Naive thymus-derived CD8-positive, alpha-beta T cell (primary cell): ENCODE measurements around the gene NEGR1. TPM values are rescaled to one million over a fixed set of nuclear protein-coding genes. Genes with fewer than 3 reads are reported as not detected.
"Not testable (repeated sequence)": the region's sequence is repeated elsewhere in the genome, so short reads cannot be mapped to it uniquely, and the experiment has no call there.

Experiments
- ATAC-seq, 2 donors: fragments of 150-1000 bp; cut with Tn5 transposase in 1 of 2; sonication (Bioruptor Pico), chemical (Tn5 transposase) in 1 of 2; 1 replicate in 1 of 2; 2 replicates in 1 of 2; pipeline ENCODE4 v1.10.0; 2021; ENCODE audit warnings: mild to moderate bottlenecking in 2 of 2, moderate library complexity in 2 of 2
- POLR2A ChIA-PET: fragments of 350-600 bp; sonication (Branson Sonifier 250); formaldehyde crosslinking; loops from one replicate; lab custom pipeline; 2021; ENCODE audit warnings: antibody characterized with exemption; lab: Charles Lee
- DNase-seq, 10 donors: peaks; one replicate each; pipeline versions ENCODE4 v3.0.0 to v3.0.0-alpha.2; 2020 to 2022
- H3K27ac Mint-ChIP-seq, 10 donors: one replicate each; pipeline ENCODE4 v1.8.0; 2020 to 2022; ENCODE audit warnings: mild to moderate bottlenecking in 10 of 10, mixed read lengths in 10 of 10, moderate library complexity in 4 of 10, inconsistent platforms in 1 of 10
- H3K27me3 Mint-ChIP-seq, 5 donors: one replicate each; pipeline ENCODE4 v1.8.0; 2021 to 2022; ENCODE audit warnings: mixed read lengths in 5 of 5
- H3K36me3 Mint-ChIP-seq, 3 donors: one replicate each; pipeline ENCODE4 v1.8.0; 2020 to 2022; ENCODE audit warnings: mixed read lengths in 3 of 3, mild to moderate bottlenecking in 2 of 3, inconsistent platforms in 1 of 3
- H3K4me1 Mint-ChIP-seq, 4 donors: one replicate each; pipeline ENCODE4 v1.8.0; 2021 to 2022; ENCODE audit warnings: mixed read lengths in 4 of 4
- H3K4me3 Mint-ChIP-seq, 10 donors: one replicate each; pipeline ENCODE4 v1.8.0; 2020 to 2022; ENCODE audit warnings: mild to moderate bottlenecking in 10 of 10, mixed read lengths in 10 of 10, moderate library complexity in 6 of 10, inconsistent platforms in 1 of 10
- H3K9me3 Mint-ChIP-seq, 9 donors: one replicate each; pipeline ENCODE4 v1.8.0; 2020 to 2022; ENCODE audit warnings: mixed read lengths in 9 of 9, mild to moderate bottlenecking in 3 of 9, inconsistent platforms in 1 of 9, moderate library complexity in 1 of 9
- polyA plus RNA-seq, 3 donors: library from polyadenylated mRNA; unstranded; fragments of 300-500 nt; fragmentation: Illumina TruSeq; gene quantifications; one replicate each; pipeline ENCODE4 v1.2.3, GENCODE V29; 2021
- total RNA-seq, 8 experiments: library from RNA in 2 of 8; stranded (reverse) in 2 of 8; gene quantifications; one replicate each; pipeline ENCODE4 v1.2.3 and lab custom pipeline; 2021 to 2026

Gene NEGR1
- total and polyA plus RNA-seq, 5 experiments from 2014 or later, result not detected

GRCh38 chr1:72281637-72282270 is 585 bp downstream of the NEGR1 start:
- Mint-ChIP-seq H3K27ac (peak overlapping the region; percentile 46 to 93 (median 76)), H3K36me3 (no peaks in the 10 kb centered on the region), H3K9me3 (no peaks in the 10 kb centered on the region), H3K27me3 (peaks cover 0 to 8% (median 1%) of the 10 kb centered on the region in 5 donors), H3K4me1 (peaks cover 16 to 24% (median 19%) of the 10 kb centered on the region in 4 donors), H3K4me3 (peak overlapping the region in 6 of 10 donors; percentile 80 to 91 (median 87))
- ATAC-seq, result no peak
- POLR2A ChIA-PET, result no interaction called here
- DNase-seq, result peak in 4 of 10 donors; percentile 1 to 56 (median 24)

DNA sequence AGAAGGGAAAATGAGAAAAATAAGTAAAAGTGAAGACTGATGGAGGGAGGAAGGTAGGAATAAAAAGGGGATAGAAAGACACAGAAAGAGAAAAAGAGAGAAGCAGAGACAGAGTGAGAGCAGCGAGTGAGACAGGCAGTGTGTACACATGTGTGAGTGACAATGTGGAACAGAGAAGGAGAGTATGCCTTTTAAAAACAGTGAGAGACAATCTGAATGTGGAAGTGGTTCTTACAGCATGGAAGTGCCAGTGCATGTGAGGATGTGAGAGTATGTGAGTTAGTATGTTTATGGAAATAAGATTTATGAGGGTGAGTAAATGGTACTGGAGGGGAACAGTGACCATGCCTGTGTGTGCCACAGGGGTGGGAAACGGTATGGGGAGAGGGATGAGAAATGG is 1.2 kb downstream of the NEGR1 start:
- Mint-ChIP-seq H3K27ac (peak overlapping the region in 8 of 10 donors; percentile 3 to 68 (median 28)), H3K36me3 (no peaks in the 10 kb centered on the region), H3K27me3 (peaks cover 0 to 8% (median 0%) of the 10 kb centered on the region in 5 donors), H3K4me3 (peak overlapping the region in 6 of 10 donors; percentile 80 to 91 (median 87)), H3K4me1 (peaks cover 14 to 24% (median 19%) of the 10 kb centered on the region in 4 donors), H3K9me3 (no peaks in the 10 kb centered on the region)
- DNase-seq (no peak), ATAC-seq (no peak)
- POLR2A ChIA-PET, result no interaction called here

DNA sequence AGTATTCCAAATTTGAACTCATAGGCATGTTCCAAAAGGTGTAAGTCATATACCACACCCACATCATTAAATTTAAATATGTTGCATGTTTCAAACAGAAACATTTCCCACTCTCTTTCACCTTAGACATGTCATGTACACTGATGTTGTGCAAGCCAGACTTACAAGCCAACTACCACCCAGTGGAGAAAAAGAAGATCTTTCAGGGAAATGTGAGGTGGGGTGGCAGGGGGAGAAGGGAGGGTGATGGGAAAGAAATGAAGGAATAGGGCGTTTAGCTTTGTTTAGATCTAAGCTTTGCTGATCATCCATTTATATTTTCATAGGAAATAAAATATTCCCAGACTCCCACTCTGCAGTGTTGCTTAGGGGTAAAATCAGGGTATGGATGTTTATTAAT is 1.6 kb downstream of the NEGR1 start:
- H3K4me1 Mint-ChIP-seq, result peaks cover 14 to 24% (median 19%) of the 10 kb centered on the region in 4 donors
- peak overlapping the region in 6 of 10 donors; percentile 0 to 91 (median 86) for H3K4me3 Mint-ChIP-seq
- no peak for ATAC-seq
- H3K27ac Mint-ChIP-seq, result peak overlapping the region in 4 of 10 donors; percentile 9 to 68 (median 32)
- peaks cover 0 to 8% (median 0%) of the 10 kb centered on the region in 5 donors for H3K27me3 Mint-ChIP-seq
- no peaks in the 10 kb centered on the region for H3K9me3 Mint-ChIP-seq
- POLR2A ChIA-PET, result no interaction called here
- no peak for DNase-seq
- no peaks in the 10 kb centered on the region for H3K36me3 Mint-ChIP-seq

- DNase-seq, result no peak
Observed at GRCh38 chr1:72280131-72280530, 2.2 kb downstream of the NEGR1 start.

GRCh38 chr1:72278461-72278860 is 3.9 kb downstream of the NEGR1 start:
- Mint-ChIP-seq H3K4me1 (peaks cover 14 to 24% (median 19%) of the 10 kb centered on the region in 4 donors), H3K27me3 (peaks cover 0 to 8% (median 3%) of the 10 kb centered on the region in 5 donors), H3K27ac (no peak overlapping the region), H3K36me3 (no peaks in the 10 kb centered on the region), H3K4me3 (no peak overlapping the region), H3K9me3 (no peaks in the 10 kb centered on the region)
- POLR2A ChIA-PET, result no interaction called here
- no peak for DNase-seq
- no peak for ATAC-seq

More at GRCh38 chr1:72280131-72280530, 2.2 kb downstream of the NEGR1 start:
- no peak overlapping the region for H3K27ac Mint-ChIP-seq
- ATAC-seq, result no peak
- H3K36me3 Mint-ChIP-seq, result no peaks in the 10 kb centered on the region
- H3K4me1 Mint-ChIP-seq, result peaks cover 14 to 24% (median 19%) of the 10 kb centered on the region in 4 donors
- H3K4me3 Mint-ChIP-seq, result no peak overlapping the region
- H3K27me3 Mint-ChIP-seq, result peaks cover 0 to 8% (median 0%) of the 10 kb centered on the region in 5 donors
- no peaks in the 10 kb centered on the region for H3K9me3 Mint-ChIP-seq
- POLR2A ChIA-PET, result no interaction called here

DNA sequence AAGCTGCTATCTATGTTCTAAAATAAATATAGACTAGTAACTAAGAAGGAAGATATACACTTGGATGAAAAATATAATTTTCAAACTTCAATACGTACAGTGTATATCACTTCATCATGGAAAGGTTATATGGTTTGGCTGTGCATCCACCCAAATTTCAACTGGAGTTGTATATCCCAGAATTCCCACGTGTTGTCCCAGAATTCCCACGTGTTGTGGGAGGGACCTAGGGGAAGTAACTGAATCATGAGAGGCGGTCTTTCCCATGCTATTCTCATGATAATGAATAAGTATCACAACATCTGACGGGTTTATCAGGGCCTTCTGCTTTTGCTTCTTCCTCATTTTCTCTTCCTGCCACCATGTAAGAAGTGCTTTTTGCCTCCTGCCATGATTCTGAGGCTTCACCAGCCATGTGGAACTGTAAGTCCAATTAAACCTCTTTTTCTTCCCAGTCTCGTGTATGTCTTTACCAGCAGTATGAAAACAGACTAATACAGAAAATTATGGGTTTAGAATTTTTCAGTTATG is 10.7 kb downstream of the NEGR1 start:
- POLR2A ChIA-PET, result no interaction called here
- Mint-ChIP-seq H3K4me1 (no peaks in the 10 kb centered on the region), H3K27ac (no peak overlapping the region), H3K27me3 (peaks cover 0 to 8% (median 0%) of the 10 kb centered on the region in 5 donors), H3K9me3 (peaks cover 0 to 6% (median 0%) of the 10 kb centered on the region in 9 donors), H3K4me3 (no peak overlapping the region), H3K36me3 (no peaks in the 10 kb centered on the region)
- no peak for DNase-seq
- no peak for ATAC-seq

DNA sequence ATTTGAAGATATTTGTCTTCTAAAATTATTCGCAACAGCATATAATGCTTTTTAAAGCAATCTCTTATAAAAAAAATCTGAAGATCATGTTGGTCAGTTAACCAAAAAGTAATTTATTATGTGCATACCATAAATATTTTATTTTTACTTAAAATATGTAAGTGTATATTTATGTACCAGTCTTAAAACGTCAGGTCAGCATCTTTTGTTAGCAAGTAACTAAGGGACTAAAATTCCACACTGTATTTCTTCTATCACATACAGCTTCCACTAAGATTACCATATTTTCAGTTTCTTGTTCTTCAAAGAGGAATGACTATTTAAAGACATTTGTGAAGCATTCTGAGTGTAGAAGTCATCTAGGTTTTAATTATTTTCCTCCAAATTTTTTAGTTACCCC is 19.6 kb downstream of the NEGR1 start:
- H3K27me3 Mint-ChIP-seq, result no peaks in the 10 kb centered on the region
- H3K4me3 Mint-ChIP-seq, result no peak overlapping the region
- DNase-seq (no peak), ATAC-seq (no peak)
- H3K9me3 Mint-ChIP-seq, result peaks cover 0 to under 1% (median 0%) of the 10 kb centered on the region in 9 donors
- H3K36me3 Mint-ChIP-seq, result no peaks in the 10 kb centered on the region
- no peak overlapping the region for H3K27ac Mint-ChIP-seq
- no peaks in the 10 kb centered on the region for H3K4me1 Mint-ChIP-seq
- POLR2A ChIA-PET, result no interaction called here

- Mint-ChIP-seq H3K36me3 (no peaks in the 10 kb centered on the region), H3K9me3 (peaks cover 0 to 9% (median 0%) of the 10 kb centered on the region in 9 donors), H3K27ac (no peak overlapping the region), H3K27me3 (no peaks in the 10 kb centered on the region), H3K4me1 (no peaks in the 10 kb centered on the region), H3K4me3 (no peak overlapping the region)
- POLR2A ChIA-PET, result no interaction called here
- no peak for DNase-seq
- ATAC-seq, result no peak
Observed at GRCh38 chr1:72253132-72253531, 29.2 kb downstream of the NEGR1 start.

- peaks cover 0 to 4% (median 0%) of the 10 kb centered on the region in 9 donors for H3K9me3 Mint-ChIP-seq
- no peak overlapping the region for H3K27ac Mint-ChIP-seq
- H3K36me3 Mint-ChIP-seq, result no peaks in the 10 kb centered on the region
- POLR2A ChIA-PET, result no interaction called here
- H3K27me3 Mint-ChIP-seq, result no peaks in the 10 kb centered on the region
- H3K4me1 Mint-ChIP-seq, result no peaks in the 10 kb centered on the region
- H3K4me3 Mint-ChIP-seq, result no peak overlapping the region
- no peak for ATAC-seq
- DNase-seq, result no peak
Observed at GRCh38 chr1:72241397-72241796, 40.9 kb downstream of the NEGR1 start.

DNA sequence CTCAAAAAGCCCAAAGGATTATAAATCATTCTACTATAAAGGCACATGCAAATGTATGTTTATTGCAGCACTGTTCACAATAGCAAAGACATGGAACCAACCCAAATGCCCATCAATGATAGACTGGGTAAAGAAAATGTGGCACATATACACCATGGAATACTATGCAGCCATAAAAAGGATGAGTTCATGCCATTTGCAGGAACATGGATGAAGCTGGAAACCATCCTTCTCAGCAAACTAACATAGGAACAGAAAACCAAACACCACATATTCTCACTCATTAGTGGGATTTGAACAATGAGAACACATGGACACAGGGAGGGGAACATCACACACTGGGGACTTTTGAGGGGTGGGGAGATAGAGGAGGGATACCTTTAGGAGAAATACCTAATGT is 46.4 kb downstream of the NEGR1 start:
- not testable (repeated sequence) for H3K4me1 Mint-ChIP-seq, H3K27me3 Mint-ChIP-seq

DNA sequence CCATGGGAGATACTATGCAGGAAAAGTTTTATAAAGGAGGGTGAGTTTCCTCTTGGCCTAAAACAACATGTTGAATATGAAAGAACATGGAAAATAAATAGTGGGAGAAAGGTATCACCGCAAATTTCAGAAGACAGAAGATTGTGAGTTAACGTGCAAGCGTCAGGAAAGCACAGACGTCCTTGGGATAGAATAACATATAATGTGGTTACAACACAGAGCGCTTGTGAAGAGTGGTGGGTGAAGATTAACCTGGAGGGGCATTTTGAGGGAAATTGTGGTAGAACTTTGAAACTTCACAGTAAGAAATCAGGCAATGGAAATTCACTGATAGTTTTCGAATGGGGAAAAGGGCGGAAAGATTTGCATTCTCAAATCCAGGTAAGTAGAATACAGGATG is 47.3 kb downstream of the NEGR1 start:
- Mint-ChIP-seq H3K4me3 (no peak overlapping the region), H3K4me1 (no peaks in the 10 kb centered on the region), H3K9me3 (peaks cover 0 to 17% (median 3%) of the 10 kb centered on the region in 9 donors), H3K27me3 (peaks cover 0 to 3% (median 0%) of the 10 kb centered on the region in 5 donors), H3K27ac (no peak overlapping the region), H3K36me3 (no peaks in the 10 kb centered on the region)
- ATAC-seq (no peak), DNase-seq (no peak)
- POLR2A ChIA-PET, result no interaction called here

More for the DNA sequence above, 46.4 kb downstream of the NEGR1 start:
- DNase-seq, H3K4me3 Mint-ChIP-seq, POLR2A ChIA-PET, ATAC-seq, H3K27ac Mint-ChIP-seq, H3K36me3 Mint-ChIP-seq: not testable (repeated sequence)
- H3K9me3 Mint-ChIP-seq, result peaks cover 0 to 19% (median 3%) of the 10 kb centered on the region in 9 donors

DNA sequence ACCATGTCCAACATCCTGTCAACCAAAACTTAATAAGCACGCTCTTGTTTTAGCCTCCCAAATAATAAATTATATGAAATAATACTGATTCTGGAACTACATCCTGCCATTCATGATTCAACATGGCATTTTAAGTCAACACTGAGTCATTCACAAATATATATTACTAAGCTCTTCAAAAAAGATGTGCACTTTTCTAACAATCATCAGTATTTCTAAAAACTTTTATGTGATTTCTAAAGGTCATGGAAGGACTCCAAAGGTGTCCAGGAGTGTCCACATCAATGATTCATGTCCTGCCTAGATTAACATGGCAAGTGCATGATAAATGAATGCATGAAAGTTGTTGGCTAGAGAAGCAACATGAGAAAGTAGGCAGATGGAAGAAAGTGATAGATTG is 51.6 kb downstream of the NEGR1 start:
- Mint-ChIP-seq H3K4me1 (no peaks in the 10 kb centered on the region), H3K9me3 (peaks cover 0 to 22% (median 3%) of the 10 kb centered on the region in 9 donors), H3K27ac (no peak overlapping the region), H3K4me3 (no peak overlapping the region), H3K36me3 (no peaks in the 10 kb centered on the region), H3K27me3 (peaks cover 0 to 3% (median 0%) of the 10 kb centered on the region in 5 donors)
- no peak for DNase-seq
- no peak for ATAC-seq
- POLR2A ChIA-PET, result no interaction called here

- POLR2A ChIA-PET, result no interaction called here
- Mint-ChIP-seq H3K4me3 (no peak overlapping the region), H3K27ac (no peak overlapping the region), H3K27me3 (peaks cover 0 to 1% (median 0%) of the 10 kb centered on the region in 5 donors), H3K4me1 (no peaks in the 10 kb centered on the region), H3K36me3 (no peaks in the 10 kb centered on the region), H3K9me3 (peaks cover 0 to 17% (median 1%) of the 10 kb centered on the region in 9 donors)
- ATAC-seq, result no peak
- no peak for DNase-seq
Observed at GRCh38 chr1:72229893-72230292, 52.4 kb downstream of the NEGR1 start.
